H1 (cell line): ENCODE data around the gene TK1. TPM values are rescaled to one million over a fixed set of nuclear protein-coding genes. Genes with fewer than 3 reads are reported as not detected.

Experiments used
- CTCF ChIA-PET: fragments of 300-600 bp; sonication (Branson Sonifier 250); formaldehyde crosslinking; loops from one replicate; lab custom pipeline; 2021; ENCODE audit not compliant: partially characterized antibody; lab: Charles Lee
- POLR2A ChIA-PET: fragments of 300-600 bp; sonication (Branson Sonifier 250); formaldehyde crosslinking; loops from one replicate; lab custom pipeline; 2021; ENCODE audit warnings: inconsistent platforms; ENCODE audit not compliant: partially characterized antibody; lab: Charles Lee
- DNase-seq, 2 experiments: peaks; one replicate each; pipeline versions ENCODE4 v3.0.0 to v3.0.0-alpha.2; 2010 to 2022; ENCODE audit warnings: low spot score in 2 of 2, low read depth in 1 of 2, mixed read lengths in 1 of 2
- FAIRE-seq: peaks from 2 replicates; lab custom pipeline; 2011; peaks lifted over from hg19 to GRCh38; lab: Jason Lieb, UNC
- H2AFZ ChIP-seq: 2 replicates; pipeline ENCODE4 v1.8.1; 2012; ENCODE audit warnings: low read length, inconsistent platforms
- H2AK5ac ChIP-seq: 2 replicates; pipeline ENCODE4 v1.6.1; 2013; ENCODE audit warnings: low read depth, low read length
- H2BK120ac ChIP-seq: replicated peaks from 2 replicates; pipeline ENCODE3; 2013; ENCODE audit warnings: low read depth, low read length, inconsistent platforms
- H2BK12ac ChIP-seq: 2 replicates; pipeline ENCODE4 v1.6.1; 2013; ENCODE audit warnings: low read depth, low read length
- H2BK15ac ChIP-seq: 2 replicates; pipeline ENCODE4 v1.6.1; 2013; ENCODE audit warnings: low read length
- H2BK20ac ChIP-seq: 2 replicates; pipeline ENCODE4 v1.6.1; 2013; ENCODE audit warnings: low read length
- H2BK5ac ChIP-seq: 2 replicates; pipeline ENCODE4 v1.6.1; 2013; ENCODE audit warnings: low read depth, low read length
- H3K14ac ChIP-seq: 2 replicates; pipeline ENCODE4 v1.6.1; 2013; ENCODE audit warnings: inconsistent platforms; ENCODE audit not compliant: insufficient read length
- H3K18ac ChIP-seq: 2 replicates; pipeline ENCODE4 v1.6.1; 2013; ENCODE audit warnings: low read length; ENCODE audit errors: extremely low read depth
- H3K23ac ChIP-seq: 2 replicates; pipeline ENCODE4 v1.6.1; 2013; ENCODE audit warnings: inconsistent platforms; ENCODE audit not compliant: insufficient read length
- H3K23me2 ChIP-seq: 2 replicates; pipeline ENCODE4 v1.6.1; 2013; ENCODE audit warnings: low read depth, low read length
- H3K27ac ChIP-seq: 2 replicates; pipeline ENCODE4 v1.6.1; 2011; ENCODE audit warnings: low read depth, low read length, inconsistent platforms
- H3K27me3 ChIP-seq, 4 experiments: replicated peaks in 1 of 4; 1 replicate in 1 of 4; 2 replicates in 3 of 4; pipeline versions ENCODE4 v1.6.1 to v1.8.1; 2011 to 2013; ENCODE audit warnings: low read length in 3 of 4, mild to moderate bottlenecking in 3 of 4, inconsistent platforms in 2 of 4, mixed read lengths in 2 of 4, moderate library complexity in 1 of 4; ENCODE audit not compliant: control insufficient read depth in 3 of 4, insufficient read depth in 3 of 4; ENCODE audit errors: extremely low read depth in 1 of 4
- H3K36me3 ChIP-seq, 4 experiments: 2 replicates each; pipeline versions ENCODE4 v1.6.1 to v1.8.1; 2011 to 2013; ENCODE audit warnings: mild to moderate bottlenecking in 4 of 4, low read length in 3 of 4, moderate library complexity in 2 of 4, control low read depth in 1 of 4, inconsistent platforms in 1 of 4; ENCODE audit not compliant: insufficient read depth in 4 of 4, control insufficient read depth in 2 of 4
- H3K4ac ChIP-seq: replicated peaks from 2 replicates; pipeline ENCODE3; 2013; ENCODE audit warnings: low read length, low read depth, mixed read lengths, inconsistent platforms; ENCODE audit not compliant: insufficient read length
- H3K4me1 ChIP-seq, 4 experiments: replicated peaks in 1 of 4; 1 replicate in 1 of 4; 2 replicates in 3 of 4; pipeline versions ENCODE4 v1.6.1 to v1.8.1; 2011 to 2013; ENCODE audit warnings: low read length in 3 of 4, inconsistent platforms in 2 of 4, mixed read lengths in 1 of 4; ENCODE audit not compliant: insufficient read depth in 4 of 4, control insufficient read depth in 3 of 4
- H3K4me2 ChIP-seq, 2 experiments: 2 replicates each; pipeline versions ENCODE4 v1.6.1 to v1.8.1; 2011 to 2013; ENCODE audit warnings: low read depth in 2 of 2, low read length in 2 of 2, control low read depth in 1 of 2, inconsistent platforms in 1 of 2, mild to moderate bottlenecking in 1 of 2; ENCODE audit not compliant: insufficient read depth in 1 of 2
- H3K4me3 ChIP-seq, 4 experiments: fragments of 200-600, 300-600 bp in 1 of 4; sonication (generic), shearing (Covaris generic), sonication (Bioruptor Twin) in 1 of 4; 2 replicates each; pipeline versions ENCODE4 v1.5.1 to v1.8.1; 2011 to 2016; ENCODE audit warnings: low read length in 4 of 4, low read depth in 3 of 4, control low read depth in 2 of 4, inconsistent platforms in 2 of 4, mild to moderate bottlenecking in 2 of 4, mixed read lengths in 1 of 4, moderate library complexity in 1 of 4; ENCODE audit not compliant: insufficient read depth in 2 of 4; ENCODE audit errors: extremely low read depth in 1 of 4
- H3K56ac ChIP-seq: replicated peaks from 2 replicates; pipeline ENCODE3; 2013; ENCODE audit warnings: low read depth, mild to moderate bottlenecking, mixed read lengths, low read length, inconsistent platforms; ENCODE audit not compliant: insufficient read length
- H3K79me1 ChIP-seq: 2 replicates; pipeline ENCODE4 v1.6.1; 2013; ENCODE audit warnings: low read depth, low read length, control low read depth
- H3K79me2 ChIP-seq, 2 experiments: 2 replicates each; pipeline versions ENCODE4 v1.6.1 to v1.8.1; 2012 to 2013; ENCODE audit warnings: low read length in 2 of 2, mild to moderate bottlenecking in 2 of 2, inconsistent platforms in 1 of 2; ENCODE audit not compliant: insufficient read depth in 2 of 2, control insufficient read depth in 1 of 2
- H3K9ac ChIP-seq, 4 experiments: replicated peaks in 1 of 4; 1 replicate in 1 of 4; 2 replicates in 3 of 4; pipeline versions ENCODE4 v1.6.1 to v1.8.1; 2011 to 2013; ENCODE audit warnings: low read depth in 3 of 4, low read length in 3 of 4, control low read depth in 2 of 4, mild to moderate bottlenecking in 2 of 4, moderate library complexity in 2 of 4, inconsistent platforms in 1 of 4; ENCODE audit errors: extremely low read depth in 1 of 4
- H3K9me3 ChIP-seq, 2 experiments: 2 replicates each; pipeline versions ENCODE4 v1.6.1 to v1.8.1; 2012 to 2013; ENCODE audit warnings: mild to moderate bottlenecking in 2 of 2, moderate library complexity in 2 of 2, control low read depth in 1 of 2, inconsistent platforms in 1 of 2, low read depth in 1 of 2, low read length in 1 of 2, mixed read lengths in 1 of 2; ENCODE audit not compliant: insufficient read depth in 2 of 2
- H4K20me1 ChIP-seq, 2 experiments: replicated peaks in 1 of 2; 2 replicates each; pipeline versions ENCODE3 to v1.8.1; 2011 to 2013; ENCODE audit warnings: inconsistent platforms in 2 of 2, low read length in 2 of 2, mild to moderate bottlenecking in 1 of 2; ENCODE audit not compliant: insufficient read depth in 2 of 2, control insufficient read depth in 1 of 2
- H4K5ac ChIP-seq: 2 replicates; pipeline ENCODE4 v1.6.1; 2013; ENCODE audit warnings: low read length, low read depth, mixed read lengths, inconsistent platforms; ENCODE audit not compliant: insufficient read length
- H4K8ac ChIP-seq: 2 replicates; pipeline ENCODE4 v1.8.0; 2013; ENCODE audit warnings: mild to moderate bottlenecking, moderate library complexity, low read length, inconsistent platforms; ENCODE audit not compliant: insufficient read depth; ENCODE audit errors: extremely low read depth
- H4K91ac ChIP-seq: replicated peaks from 2 replicates; pipeline ENCODE3; 2013; ENCODE audit warnings: low read length, mixed read lengths, inconsistent platforms; ENCODE audit not compliant: insufficient read length
- CTCF ChIP-seq, 3 experiments: IDR thresholded peaks; 1 replicate in 2 of 3; 2 replicates in 1 of 3; pipeline versions ENCODE4 v1.5.1 to v1.6.1; 2011; ENCODE audit warnings: low read length in 3 of 3, mild to moderate bottlenecking in 3 of 3, inconsistent platforms in 2 of 3, low read depth in 1 of 3, moderate library complexity in 1 of 3; ENCODE audit not compliant: insufficient read depth in 1 of 3; ENCODE audit errors: control extremely low read depth in 1 of 3
- NANOG ChIP-seq: IDR thresholded peaks from 2 replicates; pipeline ENCODE4 v1.6.1; 2011; ENCODE audit warnings: low read length, low read depth, mild to moderate bottlenecking, inconsistent platforms; ENCODE audit not compliant: insufficient read depth, poor library complexity, severe bottlenecking
- POU5F1 ChIP-seq: IDR thresholded peaks from 2 replicates; pipeline ENCODE4 v1.6.1; 2011; ENCODE audit warnings: low read depth, mild to moderate bottlenecking, low read length, moderate library complexity
- RAD21 ChIP-seq, 2 experiments: IDR thresholded peaks in 1 of 2; conservative IDR thresholded peaks in 1 of 2; 2 replicates each; pipeline ENCODE4 v1.6.1; 2011; ENCODE audit warnings: low read depth in 2 of 2, low read length in 2 of 2, improper control_type of control experiment in 1 of 2, inconsistent platforms in 1 of 2, mild to moderate bottlenecking in 1 of 2, moderate library complexity in 1 of 2
- RFX5 ChIP-seq: IDR thresholded peaks from 2 replicates; pipeline ENCODE4 v1.6.1; 2011; ENCODE audit warnings: low read depth, low read length, improper control_type of control experiment, borderline replicate concordance
- SAP30 ChIP-seq: fragments of 300-600 bp; sonication (generic); IDR thresholded peaks from 2 replicates; pipeline ENCODE4 v1.7.1; 2012; ENCODE audit warnings: low read length, moderate library complexity, mild to moderate bottlenecking, inconsistent platforms; ENCODE audit not compliant: insufficient read depth, insufficient replicate concordance
- SP2 ChIP-seq: IDR thresholded peaks from 2 replicates; pipeline ENCODE4 v1.6.1; 2012; ENCODE audit warnings: mild to moderate bottlenecking, low read length, inconsistent platforms
- ZNF274 ChIP-seq: IDR thresholded peaks from 2 replicates; pipeline ENCODE4 v1.7.0; 2012; ENCODE audit warnings: low read length, borderline replicate concordance; ENCODE audit errors: extremely low read depth
- WGBS, 2 experiments: shearing (Covaris generic) in 1 of 2; methylation state at CpG; one replicate each; pipeline versions ENCODE4 v1.1.6 to v1.1.7; 2013 to 2015; ENCODE audit warnings: low lambda C conversion rate in 2 of 2, mixed read lengths in 2 of 2, inconsistent platforms in 1 of 2, low coverage in 1 of 2, missing lambda C conversion rate in 1 of 2; ENCODE audit not compliant: insufficient replicate concordance in 2 of 2, insufficient coverage in 1 of 2, insufficient read length in 1 of 2; ENCODE audit errors: extremely low coverage in 1 of 2, missing lambda C conversion rate in 1 of 2; 5-methylcytosine and 5-hydroxymethylcytosine counted together
- polyA plus RNA-seq, 7 experiments: library from polyadenylated mRNA; depleted of rRNA in 3 of 7; stranded (reverse) in 5 of 7; unstranded in 2 of 7; fragments of >200 nt in 5 of 7; fragments of 200-250 nt in 2 of 7; gene quantifications; 1 replicate in 5 of 7; 2 replicates in 1 of 7; 4 replicates in 1 of 7; pipeline versions ENCODE4 v1.2.1 to v1.2.3, GENCODE V29; 2011 to 2013; ENCODE audit warnings: missing spikeins in 2 of 7, mixed read lengths in 2 of 7
- total RNA-seq: library from RNA; stranded (reverse); fragmentation: NEBNext Ultra II Directional; extraction: Animal tissue kit (Norgen Biotek cat#: 25700); gene quantifications from 2 replicates; pipeline ENCODE4 v1.2.1, GENCODE V29; 2021

Gene TK1
- total and polyA plus RNA-seq, 2 of the 8 experiments (the other 6 are each of a cell fraction or from before 2014, with no cell fraction given), result 66.9 to 147 TPM

GRCh38 chr17:78174870-78175642 lies 11.8 kb downstream of the TK1 start:
- Histone ChIP-seq H3K56ac (no peak overlapping the region), H3K9me3 (no peaks in the 10 kb centered on the region), H4K20me1 (peaks cover 12 to 19% of the 10 kb centered on the region in 2 experiments), H2BK5ac (peak overlapping the region; percentile 52), H2BK20ac (no peak overlapping the region), H3K27ac (no peak overlapping the region), H2BK12ac (no peak overlapping the region), H4K91ac (no peak overlapping the region), H3K4me3 (no peak overlapping the region), H3K27me3 (no peaks in the 10 kb centered on the region), H2BK15ac (no peak overlapping the region), H3K4me2 (no peak overlapping the region), H3K9ac (no peak overlapping the region), H2AK5ac (no peak overlapping the region), H3K79me2 (no peaks in the 10 kb centered on the region), H3K4me1 (peaks cover 5 to 22% (median 7%) of the 10 kb centered on the region in 4 experiments), H3K79me1 (no peaks in the 10 kb centered on the region), H3K23me2 (no peaks in the 10 kb centered on the region), H2BK120ac (no peak overlapping the region), H4K8ac (peak overlapping the region; percentile 58; the same call in 1 of the 2 replicates), H4K5ac (no peak overlapping the region), H2AFZ (no peak overlapping the region), H3K4ac (no peak overlapping the region), H3K18ac (no peak overlapping the region), H3K23ac (no peak overlapping the region), H3K36me3 (peaks cover 12 to 52% (median 28%) of the 10 kb centered on the region in 4 experiments), H3K14ac (no peak overlapping the region)
- no peak for FAIRE-seq
- ChIA-PET CTCF (interaction anchor here (0.7 to 10.0 kb wide), 28 partner anchors 9 to 90 kb away, joined by 3 to 87 read pairs (median 8); partner anchors contain the start of genes AFMID, C17orf99 and TK1), POLR2A (interaction anchor here (0.6 to 10.2 kb wide), 19 partner anchors 9 to 147 kb away, joined by 3 to 131 read pairs (median 3); partner anchors contain the start of genes AFMID, TK1, TMC6 and TMC8)
- WGBS, 2 experiments, result 91% methylated on average over 28 of the region's 28 CpGs; no CpG with 5 or more reads in 1 of the 2 experiments
- DNase-seq, result peak in 1 of 2 experiments; percentile 68
- no peak for TF ChIP-seq RFX5
- peak; percentile 62 to 72 (median 67) for TF ChIP-seq CTCF (IDR thresholded peaks at IDR 0.05; ENCODE audit: control extremely low read depth in 1 of 3, insufficient read depth in 1 of 3, low read depth in 1 of 3, low read length in 3 of 3)
- no peak for TF ChIP-seq ZNF274
- TF ChIP-seq POU5F1, result no peak
- TF ChIP-seq RAD21 (IDR thresholded peaks at IDR 0.05 in 1 of 2, conservative IDR thresholded peaks at IDR 0.05 in 1 of 2; ENCODE audit: low read depth in 2 of 2, low read length in 2 of 2), result peak; percentile 43
- TF ChIP-seq SP2, result no peak
- TF ChIP-seq NANOG, result no peak
- TF ChIP-seq SAP30, result no peak
